Choroid plexus epithelial cell (primary cell): ENCODE data around the gene KRTAP9-3.
"Not testable (repeated sequence)": the region's sequence is repeated elsewhere in the genome, so short reads cannot be mapped to it uniquely, and the experiment has no call there.

Experiments used
- DNase-seq: peaks from one replicate; pipeline ENCODE4 v3.0.0-alpha.2; 2010; ENCODE audit warnings: low read depth
- H3K4me3 ChIP-seq: 2 replicates; pipeline ENCODE4 v1.5.1; 2011; ENCODE audit warnings: low read depth, mild to moderate bottlenecking, control low read depth, low read length, moderate library complexity
- CTCF ChIP-seq: conservative IDR thresholded peaks from 2 replicates; pipeline ENCODE4 v1.5.1; 2011; ENCODE audit warnings: low read depth, mild to moderate bottlenecking, control low read depth, inconsistent platforms, low read length, moderate library complexity

The KRTAP9-3 gene

DNA sequence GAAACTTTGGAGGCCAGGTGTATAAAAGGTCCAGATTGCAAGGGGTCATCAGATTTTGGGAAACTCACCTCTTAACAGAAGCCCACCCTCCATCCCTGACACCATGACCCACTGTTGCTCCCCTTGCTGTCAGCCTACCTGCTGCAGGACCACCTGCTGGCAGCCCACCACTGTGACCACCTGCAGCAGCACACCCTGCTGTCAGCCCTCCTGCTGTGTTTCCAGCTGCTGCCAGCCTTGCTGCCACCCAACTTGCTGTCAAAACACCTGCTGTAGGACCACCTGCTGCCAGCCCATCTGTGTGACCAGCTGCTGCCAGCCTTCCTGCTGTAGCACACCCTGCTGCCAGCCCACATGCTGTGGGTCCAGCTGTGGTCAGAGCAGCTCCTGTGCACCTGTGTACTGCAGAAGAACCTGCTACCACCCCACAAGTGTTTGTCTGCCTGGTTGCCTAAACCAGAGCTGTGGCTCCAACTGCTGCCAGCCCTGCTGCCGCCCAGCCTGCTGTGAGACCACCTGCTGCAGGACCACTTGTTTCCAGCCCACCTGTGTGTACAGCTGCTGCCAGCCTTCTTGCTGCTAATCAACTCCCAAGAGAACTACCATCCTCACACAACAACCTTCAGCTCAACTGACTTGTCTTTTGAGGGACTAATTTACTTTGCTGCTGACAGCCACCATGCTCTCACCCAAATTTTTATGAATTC is at the start of gene KRTAP9-3:
TSS of gene KRTAP9-3 (plus strand) at position 51 of the 707 bp plus-strand sequence. CDS start at position 104, 53 bp downstream.
- not testable (repeated sequence) for DNase-seq, H3K4me3 ChIP-seq

DNA sequence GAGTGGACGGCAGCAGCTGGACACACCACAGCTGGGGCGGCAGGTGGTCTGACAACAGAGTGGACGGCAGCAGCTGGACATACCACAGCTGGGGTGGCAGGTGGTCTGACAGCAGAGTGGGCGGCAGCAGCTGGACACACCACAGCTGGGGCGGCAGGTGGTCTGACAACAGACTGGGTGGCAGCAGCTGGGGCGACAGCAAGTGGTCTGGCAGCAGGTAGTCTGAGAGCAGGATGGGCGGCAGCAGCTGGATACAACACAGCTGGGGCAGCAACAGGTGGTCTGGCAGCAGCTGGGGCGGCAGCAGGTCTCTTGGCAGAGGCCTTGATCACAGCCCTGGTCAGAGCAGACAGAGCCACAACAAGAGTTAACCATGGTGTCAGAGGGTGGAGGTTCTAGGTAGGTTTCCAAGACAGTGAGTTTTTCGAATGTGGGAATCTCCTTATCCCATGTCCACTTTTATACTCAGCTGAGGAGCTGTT is 47.7 kb upstream of the KRTAP9-3 start, which contains the start of gene KRTAP4-1:
TSS of gene KRTAP4-1 (minus strand) at position 432 of the 482 bp plus-strand sequence. CDS start at position 375, 57 bp downstream.
- TF ChIP-seq CTCF = no peak
- DNase-seq = no peak
- H3K4me3 ChIP-seq = no peak within 1 kb of the TSS

GRCh38 chr17:41185001-41185400 is 47.2 kb upstream of the KRTAP9-3 start:
- no peak for DNase-seq
- H3K4me3 ChIP-seq = no peak overlapping the region
- TF ChIP-seq CTCF = no peak

GRCh38 chr17:41186872-41187271 is 45.4 kb upstream of the KRTAP9-3 start:
- no peak for TF ChIP-seq CTCF
- H3K4me3 ChIP-seq = no peak overlapping the region
- no peak for DNase-seq

- H3K4me3 ChIP-seq, DNase-seq: not testable (repeated sequence)
Measured at GRCh38 chr17:41189837-41190318, 42.4 kb upstream of the KRTAP9-3 start, which contains the start of gene KRTAP9-1. TSS of gene KRTAP9-1 (plus strand) at chr17:41189887. CDS start at chr17:41189887, 0 bp downstream.

- TF ChIP-seq CTCF = no peak
- no peak overlapping the region for H3K4me3 ChIP-seq
- DNase-seq = no peak
Measured at GRCh38 chr17:41190328-41190727, 41.9 kb upstream of the KRTAP9-3 start.

GRCh38 chr17:41196068-41196467 is 36.2 kb upstream of the KRTAP9-3 start:
- no peak overlapping the region for H3K4me3 ChIP-seq
- DNase-seq = no peak
- no peak for TF ChIP-seq CTCF
